Keratinocyte (primary cell): ENCODE results near the gene TEX101. TPM values are rescaled to one million over a fixed set of nuclear protein-coding genes. Genes with fewer than 3 reads are reported as not detected.
"Not testable (repeated sequence)": the region's sequence is repeated elsewhere in the genome, so short reads cannot be mapped to it uniquely, and the experiment has no call there.

Experiments used
- DNase-seq: peaks from one replicate; pipeline ENCODE4 v3.0.0-alpha.2; 2011; ENCODE audit warnings: low read depth, missing footprints, low spot score
- FAIRE-seq: peaks from 2 replicates; lab custom pipeline; 2011; peaks lifted over from hg19 to GRCh38; lab: Jason Lieb, UNC
- H2AFZ ChIP-seq: 2 replicates; pipeline ENCODE4 v1.6.0; 2012; ENCODE audit warnings: low read length, control low read depth, inconsistent platforms; ENCODE audit not compliant: control insufficient read depth
- H3K27ac ChIP-seq: 2 replicates; pipeline ENCODE4 v1.5.1; 2011; ENCODE audit warnings: low read length; ENCODE audit not compliant: control insufficient read depth, insufficient read depth
- H3K27me3 ChIP-seq: 3 replicates; pipeline ENCODE4 v1.6.0; 2011; ENCODE audit warnings: low read length; ENCODE audit not compliant: control insufficient read depth, insufficient read depth; ENCODE audit errors: extremely low read depth
- H3K36me3 ChIP-seq, 2 experiments: 2 replicates in 1 of 2; 3 replicates in 1 of 2; pipeline ENCODE4 v1.5.1; 2011; ENCODE audit warnings: low read length in 2 of 2, mild to moderate bottlenecking in 1 of 2; ENCODE audit not compliant: control insufficient read depth in 2 of 2, insufficient read depth in 2 of 2; ENCODE audit errors: extremely low read depth in 1 of 2
- H3K4me1 ChIP-seq: 3 replicates; pipeline ENCODE4 v1.5.1; 2011; ENCODE audit warnings: low read length; ENCODE audit not compliant: control insufficient read depth, insufficient read depth; ENCODE audit errors: extremely low read depth
- H3K4me2 ChIP-seq: 3 replicates; pipeline ENCODE4 v1.6.0; 2011; ENCODE audit warnings: low read depth, low read length; ENCODE audit not compliant: control insufficient read depth, insufficient read depth; ENCODE audit errors: extremely low read depth
- H3K4me3 ChIP-seq, 3 experiments: fragments of 200-600 bp in 1 of 3; sonication (generic) in 1 of 3; 2 replicates in 2 of 3; 3 replicates in 1 of 3; pipeline ENCODE4 v1.5.1; 2011 to 2016; ENCODE audit warnings: low read length in 3 of 3, mild to moderate bottlenecking in 3 of 3, control low read depth in 2 of 3, inconsistent platforms in 1 of 3, low read depth in 1 of 3, mixed read lengths in 1 of 3, mixed run types in 1 of 3, moderate library complexity in 1 of 3; ENCODE audit not compliant: control insufficient read depth in 2 of 3, insufficient read depth in 2 of 3; ENCODE audit errors: extremely low read depth in 1 of 3
- H3K79me2 ChIP-seq: 2 replicates; pipeline ENCODE4 v1.6.0; 2012; ENCODE audit warnings: low read length; ENCODE audit not compliant: control insufficient read depth, insufficient read depth
- H3K9ac ChIP-seq: 3 replicates; pipeline ENCODE4 v1.6.0; 2011; ENCODE audit warnings: low read length; ENCODE audit not compliant: control insufficient read depth, insufficient read depth; ENCODE audit errors: extremely low read depth
- H3K9me1 ChIP-seq: 3 replicates; pipeline ENCODE4 v1.6.0; 2011; ENCODE audit warnings: low read length; ENCODE audit not compliant: control insufficient read depth, insufficient read depth; ENCODE audit errors: extremely low read depth
- H3K9me3 ChIP-seq: 2 replicates; pipeline ENCODE4 v1.5.1; 2012; ENCODE audit warnings: low read depth, low read length; ENCODE audit not compliant: control insufficient read depth
- H4K20me1 ChIP-seq: 3 replicates; pipeline ENCODE4 v1.6.0; 2011; ENCODE audit warnings: low read length; ENCODE audit not compliant: control insufficient read depth, insufficient read depth; ENCODE audit errors: extremely low read depth
- CTCF ChIP-seq, 3 experiments: IDR thresholded peaks in 1 of 3; conservative IDR thresholded peaks in 1 of 3; optimal IDR thresholded peaks in 1 of 3; 2 replicates in 2 of 3; 3 replicates in 1 of 3; pipeline versions ENCODE3 to v1.5.1; 2011; ENCODE audit warnings: low read length in 3 of 3, mild to moderate bottlenecking in 3 of 3, moderate library complexity in 2 of 3, control low read depth in 1 of 3, inconsistent platforms in 1 of 3; ENCODE audit not compliant: insufficient read depth in 2 of 3; ENCODE audit errors: extremely low read depth in 1 of 3
- EZH2 ChIP-seq: IDR thresholded peaks from one replicate; pipeline ENCODE4 v1.6.1; 2012; ENCODE audit warnings: inconsistent platforms, mild to moderate bottlenecking, low read length, moderate library complexity
- dilution Hi-C: fragments of 300-500 bp; cut with MboI; formaldehyde crosslinking; loops from one replicate; pipeline ENCODE4 v1.7.0; 2020; ENCODE audit warnings: low sequenced_read_pairs; ENCODE audit not compliant: extremely low pct_ligation_motif_present
- polyA plus RNA-seq, 5 experiments: library from polyadenylated mRNA; depleted of rRNA in 3 of 5; stranded (reverse) in 3 of 5; stranded (forward) in 1 of 5; unstranded in 1 of 5; fragments of >200 nt; gene quantifications; 1 replicate in 1 of 5; 2 replicates in 3 of 5; 3 replicates in 1 of 5; pipeline versions ENCODE4 v1.2.1 to v1.2.3, GENCODE V29; 2011 to 2012; ENCODE audit warnings: missing spikeins in 2 of 5, low read depth in 1 of 5, low replicate concordance in 1 of 5

The TEX101 gene
- polyA plus RNA-seq, 1 donor (not counting 4 experiments of a cell fraction or from before 2014, with no cell fraction given), result not detected

- no peak for FAIRE-seq
- no peak overlapping the region for H3K27ac ChIP-seq
- dilution Hi-C loops, result no loop called here
- TF ChIP-seq CTCF (optimal IDR thresholded peaks at IDR 0.05 in 1 of 3, IDR thresholded peaks at IDR 0.05 in 1 of 3, conservative IDR thresholded peaks at IDR 0.05 in 1 of 3; ENCODE audit: extremely low read depth in 1 of 3, insufficient read depth in 2 of 3, low read length in 3 of 3) (no peak), EZH2 (no peak)
- no peaks in the 10 kb centered on the region for H3K27me3 ChIP-seq
- H3K9me3 ChIP-seq, result peaks cover 2% of the 10 kb centered on the region
- no peak overlapping the region for H3K4me2 ChIP-seq
- no peaks in the 10 kb centered on the region for H3K36me3 ChIP-seq
- no peak overlapping the region for H3K4me3 ChIP-seq
- no peaks in the 10 kb centered on the region for H3K9me1 ChIP-seq
- peaks cover 18% of the 10 kb centered on the region for H3K4me1 ChIP-seq
- DNase-seq, result no peak
- no peak overlapping the region for H3K9ac ChIP-seq
- no peak overlapping the region for H2AFZ ChIP-seq
- no peaks in the 10 kb centered on the region for H4K20me1 ChIP-seq
- H3K79me2 ChIP-seq, result no peaks in the 10 kb centered on the region
These were observed 27.0 kb downstream of the TEX101 start for GRCh38 chr19:43441716-43442115.

DNA sequence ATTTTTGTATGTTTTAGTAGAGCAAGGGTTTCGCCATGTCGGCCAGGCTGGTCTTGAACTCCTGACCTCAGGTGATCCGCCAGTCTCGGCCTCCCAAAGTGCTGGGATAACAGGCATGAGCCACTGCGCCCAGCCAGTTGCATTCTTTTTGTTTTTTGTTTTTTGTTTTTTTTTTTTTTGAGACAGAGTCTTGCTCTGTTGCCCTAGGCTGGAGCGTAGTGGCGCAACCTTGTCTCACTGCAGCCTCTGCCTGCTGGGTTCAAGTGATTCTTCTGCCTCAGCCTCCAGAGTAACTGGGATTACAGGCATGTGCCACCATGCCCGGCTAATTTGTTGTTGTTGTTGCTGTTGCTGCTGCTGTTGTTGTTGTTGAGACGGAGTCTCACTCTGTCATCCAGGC lies 29.4 kb downstream of the TEX101 start:
- DNase-seq, H3K36me3 ChIP-seq, H3K9me3 ChIP-seq, H3K4me3 ChIP-seq, H3K9me1 ChIP-seq, H4K20me1 ChIP-seq, H3K79me2 ChIP-seq, H3K27me3 ChIP-seq, H3K27ac ChIP-seq, H3K4me2 ChIP-seq, H2AFZ ChIP-seq, FAIRE-seq, dilution Hi-C loops, H3K9ac ChIP-seq: not testable (repeated sequence)
- peaks cover 12% of the 10 kb centered on the region for H3K4me1 ChIP-seq
